ENCODE measurements around the gene UAP1L1.
"Not testable (repeated sequence)": the region's sequence is repeated elsewhere in the genome, so short reads cannot be mapped to it uniquely, and the experiment has no call there.

Gene UAP1L1

DNA sequence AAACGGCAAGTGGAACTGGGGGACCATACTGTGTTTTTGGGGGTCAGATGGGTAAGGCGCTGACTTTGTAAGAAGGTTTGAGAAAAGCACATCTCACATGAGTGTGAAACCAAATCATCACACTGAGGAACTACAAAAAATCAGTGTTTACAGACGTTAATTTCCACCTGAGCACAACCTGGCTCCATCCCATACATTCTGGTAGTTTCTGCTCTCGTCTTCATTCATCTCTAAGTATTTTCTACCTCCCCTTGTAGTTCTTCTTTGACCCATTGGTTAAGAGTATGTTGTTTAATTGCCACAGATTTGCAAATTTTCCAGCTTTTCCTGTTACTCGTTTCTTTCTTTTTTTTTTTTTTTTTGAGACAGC is 46.1 kb downstream of the UAP1L1 start:
- Histone ChIP-seq H3K9me3 (no peaks in the 10 kb centered on the region), H3K27me3 (no peaks in the 10 kb centered on the region), H3K4me3 (ENCODE audit: low read depth, low read length) (no peak overlapping the region), H3K4me1 (no peaks in the 10 kb centered on the region), H3K36me3 (no peaks in the 10 kb centered on the region)
- TF ChIP-seq, protein P1, sequence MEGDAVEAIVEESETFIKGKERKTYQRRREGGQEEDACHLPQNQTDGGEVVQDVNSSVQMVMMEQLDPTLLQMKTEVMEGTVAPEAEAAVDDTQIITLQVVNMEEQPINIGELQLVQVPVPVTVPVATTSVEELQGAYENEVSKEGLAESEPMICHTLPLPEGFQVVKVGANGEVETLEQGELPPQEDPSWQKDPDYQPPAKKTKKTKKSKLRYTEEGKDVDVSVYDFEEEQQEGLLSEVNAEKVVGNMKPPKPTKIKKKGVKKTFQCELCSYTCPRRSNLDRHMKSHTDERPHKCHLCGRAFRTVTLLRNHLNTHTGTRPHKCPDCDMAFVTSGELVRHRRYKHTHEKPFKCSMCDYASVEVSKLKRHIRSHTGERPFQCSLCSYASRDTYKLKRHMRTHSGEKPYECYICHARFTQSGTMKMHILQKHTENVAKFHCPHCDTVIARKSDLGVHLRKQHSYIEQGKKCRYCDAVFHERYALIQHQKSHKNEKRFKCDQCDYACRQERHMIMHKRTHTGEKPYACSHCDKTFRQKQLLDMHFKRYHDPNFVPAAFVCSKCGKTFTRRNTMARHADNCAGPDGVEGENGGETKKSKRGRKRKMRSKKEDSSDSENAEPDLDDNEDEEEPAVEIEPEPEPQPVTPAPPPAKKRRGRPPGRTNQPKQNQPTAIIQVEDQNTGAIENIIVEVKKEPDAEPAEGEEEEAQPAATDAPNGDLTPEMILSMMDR (IDR thresholded peaks at IDR 0.05; ENCODE audit: low read depth, low read length), result no peak
- no peak for DNase-seq

DNA sequence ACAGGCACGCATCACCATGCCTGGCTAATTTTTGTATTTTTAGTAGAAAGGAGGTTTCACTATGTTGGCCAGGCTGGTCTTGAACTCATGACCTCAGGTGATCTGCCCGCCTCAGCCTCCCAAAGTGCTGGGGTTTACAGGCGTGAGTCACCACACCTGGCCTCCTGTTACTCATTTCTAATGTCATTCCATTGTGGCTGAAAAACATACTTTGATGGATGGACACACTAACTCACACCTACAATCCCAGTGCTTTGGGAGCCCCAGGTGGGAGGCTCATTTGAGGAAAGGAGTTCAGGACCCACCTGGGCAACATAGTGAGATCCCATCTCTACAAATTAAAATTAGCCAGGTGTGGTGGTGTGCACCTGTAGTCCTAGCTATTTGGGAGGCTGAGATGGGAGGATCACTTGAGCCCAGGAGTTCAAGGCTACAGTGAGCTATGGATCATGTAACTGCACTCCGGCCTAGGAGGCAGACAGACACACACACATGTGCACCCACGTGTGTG is 46.7 kb downstream of the UAP1L1 start:
- not testable (repeated sequence) for H3K36me3 ChIP-seq; DNase-seq; H3K27me3 ChIP-seq; H3K4me1 ChIP-seq; H3K9me3 ChIP-seq; H3K4me3 ChIP-seq (ENCODE audit: low read depth, low read length)

DNA sequence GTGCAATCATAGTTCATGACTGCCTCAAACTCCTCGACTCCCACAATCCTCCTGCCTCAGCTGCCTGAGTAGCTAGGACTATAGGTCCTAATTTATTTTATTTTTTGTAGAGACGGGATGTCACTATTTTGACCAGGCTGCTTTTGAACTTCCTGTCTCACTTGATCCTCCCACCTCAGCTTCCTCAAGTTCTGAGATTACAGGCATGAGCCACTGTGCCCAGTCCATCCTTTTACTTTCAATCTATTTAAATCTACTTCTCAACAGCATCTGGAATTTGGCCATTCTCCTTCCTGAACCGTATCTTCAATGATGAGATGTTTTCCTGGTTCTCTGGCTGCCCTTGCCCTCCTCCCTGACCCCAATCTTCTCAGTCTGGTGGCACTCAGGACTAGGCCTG is 49.5 kb downstream of the UAP1L1 start:
- H3K4me3 ChIP-seq (ENCODE audit: low read depth, low read length), result peak overlapping the region; percentile 70
- no peaks in the 10 kb centered on the region for H3K9me3 ChIP-seq
- DNase-seq, result no peak
- no peaks in the 10 kb centered on the region for H3K36me3 ChIP-seq
- TF ChIP-seq, protein P1 (IDR thresholded peaks at IDR 0.05; ENCODE audit: low read depth, low read length), result no peak
- no peaks in the 10 kb centered on the region for H3K4me1 ChIP-seq
- no peaks in the 10 kb centered on the region for H3K27me3 ChIP-seq

DNA sequence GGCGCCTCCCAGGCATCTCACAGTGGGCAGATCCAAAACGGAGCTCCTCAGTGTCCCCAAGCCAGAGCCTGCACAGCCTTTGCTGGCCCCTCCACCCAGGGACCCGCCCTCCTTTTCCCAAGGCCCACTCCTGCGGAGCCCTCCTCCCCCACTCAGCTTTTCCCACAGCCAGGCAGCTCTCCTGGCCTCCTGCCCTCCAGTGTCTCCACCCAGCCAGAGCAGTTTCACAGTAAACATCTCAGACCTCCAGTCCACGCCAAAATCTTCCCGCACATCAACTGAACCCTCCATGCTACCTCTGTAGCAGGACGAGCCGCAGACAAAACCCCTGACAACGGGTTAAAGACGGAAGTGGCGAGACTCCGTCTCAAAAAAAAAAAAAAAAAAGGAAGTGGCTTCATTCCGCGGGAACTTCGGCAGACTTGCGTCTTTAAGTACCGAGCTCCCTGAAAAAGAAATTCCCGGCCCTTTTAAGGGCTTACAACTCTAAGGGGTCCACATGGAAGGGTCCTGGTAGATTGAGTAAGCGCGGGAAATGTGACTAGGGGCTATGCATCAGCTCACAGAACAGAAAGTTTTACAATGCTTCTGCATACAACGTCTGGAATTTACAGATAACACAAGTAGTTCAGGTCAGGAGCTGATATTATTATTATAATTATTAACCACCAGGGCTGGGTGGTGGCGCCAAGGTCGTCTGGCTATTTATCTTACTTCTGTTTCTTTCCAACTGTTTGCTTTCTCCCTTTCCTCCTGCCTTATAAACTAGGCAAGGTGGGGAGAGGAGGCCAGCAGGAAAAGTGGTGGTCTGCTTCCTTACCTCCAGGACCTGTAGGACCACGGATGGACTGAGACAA is 50.2 kb downstream of the UAP1L1 start:
- peak; percentile 54 for DNase-seq
- Histone ChIP-seq H3K9me3 (no peaks in the 10 kb centered on the region), H3K27me3 (no peaks in the 10 kb centered on the region), H3K36me3 (no peaks in the 10 kb centered on the region), H3K4me1 (no peaks in the 10 kb centered on the region), H3K4me3 (ENCODE audit: low read depth, low read length) (peak overlapping the region; percentile 70)
- TF ChIP-seq, protein P1 (IDR thresholded peaks at IDR 0.05; ENCODE audit: low read depth, low read length), result no peak

DNA sequence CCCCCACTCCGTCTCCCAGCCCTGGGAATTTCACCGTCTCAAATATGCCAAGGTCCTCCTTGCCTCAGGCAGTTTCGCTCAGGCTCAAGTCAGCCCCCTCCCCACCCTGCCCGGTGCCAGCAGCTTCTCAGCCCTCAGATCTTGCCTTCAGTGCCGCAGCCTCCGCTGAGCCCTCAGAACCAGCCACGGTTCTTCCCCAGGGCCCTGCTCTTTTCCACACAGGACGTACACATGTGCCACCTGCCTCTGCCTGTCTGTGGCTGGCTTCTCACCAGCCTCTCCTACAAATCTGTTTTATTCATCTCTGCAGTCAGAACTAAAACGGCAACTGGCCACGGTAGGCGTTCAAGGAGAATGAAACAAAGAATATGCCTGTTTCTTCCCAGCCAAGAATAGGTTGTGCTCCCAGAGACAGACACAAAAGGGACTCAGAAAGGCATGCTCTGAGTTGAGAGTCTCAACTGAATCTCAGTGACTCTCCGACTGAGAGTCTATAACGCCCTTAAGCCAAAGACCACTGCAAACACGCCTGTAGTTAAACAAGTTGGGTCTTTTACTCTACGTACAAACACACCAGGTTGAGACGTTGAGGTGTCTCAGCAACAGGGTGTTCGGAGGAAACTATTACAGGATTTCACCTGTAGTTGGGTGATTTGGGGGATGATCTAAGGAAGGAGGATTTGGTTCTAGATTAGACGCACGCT is 51.0 kb downstream of the UAP1L1 start:
- H3K9me3 ChIP-seq, result no peaks in the 10 kb centered on the region
- peak overlapping the region; percentile 70 for H3K4me3 ChIP-seq (ENCODE audit: low read depth, low read length)
- no peaks in the 10 kb centered on the region for H3K36me3 ChIP-seq
- H3K4me1 ChIP-seq, result no peaks in the 10 kb centered on the region
- no peak for DNase-seq
- H3K27me3 ChIP-seq, result no peaks in the 10 kb centered on the region
- TF ChIP-seq, protein P1 (IDR thresholded peaks at IDR 0.05; ENCODE audit: low read depth, low read length), result no peak

DNA sequence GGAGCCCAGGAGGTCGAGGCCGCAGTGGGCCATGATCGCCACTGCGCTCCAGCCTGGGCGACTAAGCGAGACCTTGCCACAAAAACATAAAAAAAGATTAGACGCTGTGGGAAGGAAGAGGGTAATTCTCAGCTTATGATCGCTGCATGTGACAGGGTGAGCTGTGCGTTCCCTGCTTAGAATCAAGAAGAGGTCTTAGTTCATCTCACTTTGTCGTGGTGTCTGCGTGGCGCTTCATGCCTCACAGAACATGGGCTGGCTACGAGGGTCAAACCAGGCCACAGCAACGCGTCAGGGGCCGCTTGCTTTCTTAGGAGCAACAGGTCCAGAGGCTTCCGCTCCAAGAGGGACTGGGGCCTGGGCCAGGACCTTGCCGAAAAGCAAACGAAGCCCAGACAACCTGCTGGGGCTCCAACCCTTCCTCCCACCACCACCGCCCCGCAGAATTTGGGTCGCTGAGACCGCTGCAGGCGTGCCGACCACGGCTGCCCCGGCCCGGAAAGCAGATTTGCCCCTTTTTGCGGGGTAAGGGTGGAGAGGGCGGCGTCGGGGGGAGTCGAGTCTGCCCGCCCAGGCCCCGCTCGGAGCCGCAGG is 51.6 kb downstream of the UAP1L1 start:
- TF ChIP-seq, protein P1 (IDR thresholded peaks at IDR 0.05; ENCODE audit: low read depth, low read length), result no peak
- H3K9me3 ChIP-seq, result no peaks in the 10 kb centered on the region
- H3K36me3 ChIP-seq, result no peaks in the 10 kb centered on the region
- no peaks in the 10 kb centered on the region for H3K4me1 ChIP-seq
- H3K4me3 ChIP-seq (ENCODE audit: low read depth, low read length), result peak overlapping the region; percentile 70
- peak; percentile 61 for DNase-seq
- H3K27me3 ChIP-seq, result no peaks in the 10 kb centered on the region

Measured in BE2C (cell line).